ENCODE measurements around the gene LRRC9. TPM values are rescaled to one million over a fixed set of nuclear protein-coding genes. Genes with fewer than 3 reads are reported as not detected.

The LRRC9 gene
- total and polyA plus RNA-seq, 2 donors from 2014 or later = not detected

DNA sequence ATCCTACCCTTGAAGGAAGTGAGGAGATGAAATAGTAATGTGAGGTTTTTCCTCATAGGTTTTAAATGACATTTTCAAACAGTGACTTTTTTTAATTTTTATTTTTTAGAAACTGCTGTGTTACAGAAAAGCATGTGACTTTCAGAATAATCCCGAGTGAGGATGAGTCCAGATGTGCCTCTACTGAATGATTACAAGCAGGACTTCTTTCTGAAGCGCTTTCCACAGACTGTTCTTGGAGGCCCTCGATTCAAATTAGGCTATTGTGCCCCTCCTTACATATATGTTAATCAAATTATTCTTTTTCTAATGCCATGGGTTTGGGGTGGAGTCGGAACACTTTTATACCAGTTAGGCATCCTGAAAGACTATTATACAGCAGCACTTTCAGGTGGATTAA lies 187.5 kb downstream of the LRRC9 start:
- Histone ChIP-seq H3K27me3 (ENCODE audit: control insufficient read depth, insufficient read depth, low read length) (no peaks in the 10 kb centered on the region), H3K36me3 (ENCODE audit: control insufficient read depth in 2 of 3, insufficient read depth in 3 of 3, low read length in 3 of 3) (peaks cover 0 to 3% (median 0%) of the 10 kb centered on the region in 3 donors), H3K27ac (ENCODE audit: low read depth in 2 of 2, low read length in 2 of 2) (no peak overlapping the region), H3K9ac (ENCODE audit: low read length in 3 of 3) (no peak overlapping the region), H3K4me1 (ENCODE audit: control insufficient read depth in 2 of 3, insufficient read depth in 2 of 3, low read depth in 1 of 3, low read length in 3 of 3) (peaks cover 0 to 3% (median 0%) of the 10 kb centered on the region in 3 donors), H3K9me3 (ENCODE audit: control insufficient read depth in 2 of 3, insufficient read depth in 1 of 3, low read length in 3 of 3) (no peaks in the 10 kb centered on the region), H3K4me3 (ENCODE audit: low read length in 3 of 3) (no peak overlapping the region)
- no peak for DNase-seq
- intact Hi-C loops (cut with DNase I) = no loop called here
- FAIRE-seq = no peak
- TF ChIP-seq CTCF (IDR thresholded peaks at IDR 0.05; ENCODE audit: borderline replicate concordance, extremely low read depth, insufficient read depth) = no peak

DNA sequence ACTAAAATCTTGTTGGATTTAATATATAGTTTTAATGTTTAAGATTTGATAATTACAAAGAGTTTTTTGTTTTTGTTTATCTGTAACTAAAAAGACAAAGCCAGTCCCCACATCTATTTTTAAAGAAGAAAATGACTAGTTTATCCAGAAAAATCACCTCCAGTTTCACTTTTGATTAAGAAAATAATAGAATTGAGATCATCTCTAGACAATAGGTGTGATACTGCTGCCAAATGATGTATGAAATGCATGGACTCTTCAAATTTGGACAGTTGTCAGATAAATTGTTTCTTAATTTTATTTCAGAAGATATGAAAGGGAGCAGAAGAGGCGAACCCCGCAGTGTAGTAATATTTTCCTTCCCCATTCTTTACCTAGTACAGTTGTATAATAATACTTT lies 191.8 kb downstream of the LRRC9 start:
- intact Hi-C loops (cut with DNase I) = no loop called here
- FAIRE-seq = peak; percentile 63
- no peak for DNase-seq
- Histone ChIP-seq H3K9me3 (ENCODE audit: control insufficient read depth in 2 of 3, insufficient read depth in 1 of 3, low read length in 3 of 3) (no peaks in the 10 kb centered on the region), H3K27ac (ENCODE audit: low read depth in 2 of 2, low read length in 2 of 2) (no peak overlapping the region), H3K36me3 (ENCODE audit: control insufficient read depth in 2 of 3, insufficient read depth in 3 of 3, low read length in 3 of 3) (peaks cover 5 to 9% (median 9%) of the 10 kb centered on the region in 3 donors), H3K4me1 (ENCODE audit: control insufficient read depth in 2 of 3, insufficient read depth in 2 of 3, low read depth in 1 of 3, low read length in 3 of 3) (no peaks in the 10 kb centered on the region), H3K9ac (ENCODE audit: low read length in 3 of 3) (no peak overlapping the region), H3K4me3 (ENCODE audit: low read length in 3 of 3) (no peak overlapping the region), H3K27me3 (ENCODE audit: control insufficient read depth, insufficient read depth, low read length) (no peaks in the 10 kb centered on the region)
- no peak for TF ChIP-seq CTCF (IDR thresholded peaks at IDR 0.05; ENCODE audit: borderline replicate concordance, extremely low read depth, insufficient read depth)

Other genes starting within 250 kb of the LRRC9 start
- 5.1 TPM for gene RTN1, start 49.4 kb upstream of the LRRC9 start, total RNA-seq
- 4.5 TPM for gene RTN1, start 49.4 kb upstream of the LRRC9 start, polyA plus RNA-seq (ENCODE audit: insufficient read depth, low read depth, low replicate concordance)
- 44.9 TPM for gene PCNX4, start 171.8 kb downstream of the LRRC9 start, total RNA-seq
- gene PCNX4, start 171.8 kb downstream of the LRRC9 start, polyA plus RNA-seq (ENCODE audit: insufficient read depth, low read depth, low replicate concordance) = 25.1 TPM
- 93.7 TPM for gene DHRS7, start 245.3 kb downstream of the LRRC9 start, total RNA-seq
- gene DHRS7, start 245.3 kb downstream of the LRRC9 start, polyA plus RNA-seq (ENCODE audit: insufficient read depth, low read depth, low replicate concordance) = 128 TPM